Neural crest cell (in vitro differentiated cells): ENCODE data around the gene MYO1C. TPM values are rescaled to one million over a fixed set of nuclear protein-coding genes. Genes with fewer than 3 reads are reported as not detected.

Experiments
- DNase-seq: peaks from one replicate; pipeline ENCODE4 v3.0.0; 2021; ENCODE audit warnings: low read depth, mixed read lengths, low spot score
- H3K27ac Mint-ChIP-seq: one replicate; pipeline ENCODE4 v1.8.0; 2021; ENCODE audit warnings: mild to moderate bottlenecking, mixed read lengths; ENCODE audit not compliant: unreplicated experiment
- H3K27me3 Mint-ChIP-seq: 2 replicates; pipeline ENCODE4 v1.8.0; 2021; ENCODE audit warnings: low read depth, mild to moderate bottlenecking, mixed read lengths
- H3K36me3 Mint-ChIP-seq: 2 replicates; pipeline ENCODE4 v1.8.0; 2021; ENCODE audit warnings: low read depth, mild to moderate bottlenecking, mixed read lengths
- H3K4me1 Mint-ChIP-seq: 2 replicates; pipeline ENCODE4 v1.8.0; 2021; ENCODE audit warnings: mixed read lengths
- H3K4me3 Mint-ChIP-seq: one replicate; pipeline ENCODE4 v1.8.0; 2021; ENCODE audit warnings: mild to moderate bottlenecking, mixed read lengths
- H3K9me3 Mint-ChIP-seq: 2 replicates; pipeline ENCODE4 v1.8.0; 2021; ENCODE audit warnings: mixed read lengths
- total RNA-seq: library from RNA; stranded (reverse); gene quantifications from 2 replicates; pipeline ENCODE4 v1.2.1, GENCODE V29; 2021
- TF ChIP-seq, protein P1 (sequence below): fragments of 200-600 bp; sonication (generic); conservative IDR thresholded peaks from 2 replicates; pipeline ENCODE4 v1.5.0; 2021; ENCODE audit warnings: antibody characterized with exemption, mild to moderate bottlenecking

MYO1C gene
- total RNA-seq, 1 donor from 2014 or later, result 53.2 TPM

GRCh38 chr17:1519678-1520077 lies 27.2 kb upstream of the MYO1C start:
- Mint-ChIP-seq H3K27ac (peak overlapping the region; percentile 52), H3K9me3 (no peaks in the 10 kb centered on the region), H3K4me1 (peaks cover 10% of the 10 kb centered on the region), H3K4me3 (peak overlapping the region; percentile 64), H3K36me3 (no peaks in the 10 kb centered on the region), H3K27me3 (no peaks in the 10 kb centered on the region)
- no peak for DNase-seq
- TF ChIP-seq, protein P1, sequence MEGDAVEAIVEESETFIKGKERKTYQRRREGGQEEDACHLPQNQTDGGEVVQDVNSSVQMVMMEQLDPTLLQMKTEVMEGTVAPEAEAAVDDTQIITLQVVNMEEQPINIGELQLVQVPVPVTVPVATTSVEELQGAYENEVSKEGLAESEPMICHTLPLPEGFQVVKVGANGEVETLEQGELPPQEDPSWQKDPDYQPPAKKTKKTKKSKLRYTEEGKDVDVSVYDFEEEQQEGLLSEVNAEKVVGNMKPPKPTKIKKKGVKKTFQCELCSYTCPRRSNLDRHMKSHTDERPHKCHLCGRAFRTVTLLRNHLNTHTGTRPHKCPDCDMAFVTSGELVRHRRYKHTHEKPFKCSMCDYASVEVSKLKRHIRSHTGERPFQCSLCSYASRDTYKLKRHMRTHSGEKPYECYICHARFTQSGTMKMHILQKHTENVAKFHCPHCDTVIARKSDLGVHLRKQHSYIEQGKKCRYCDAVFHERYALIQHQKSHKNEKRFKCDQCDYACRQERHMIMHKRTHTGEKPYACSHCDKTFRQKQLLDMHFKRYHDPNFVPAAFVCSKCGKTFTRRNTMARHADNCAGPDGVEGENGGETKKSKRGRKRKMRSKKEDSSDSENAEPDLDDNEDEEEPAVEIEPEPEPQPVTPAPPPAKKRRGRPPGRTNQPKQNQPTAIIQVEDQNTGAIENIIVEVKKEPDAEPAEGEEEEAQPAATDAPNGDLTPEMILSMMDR, result no peak

DNA sequence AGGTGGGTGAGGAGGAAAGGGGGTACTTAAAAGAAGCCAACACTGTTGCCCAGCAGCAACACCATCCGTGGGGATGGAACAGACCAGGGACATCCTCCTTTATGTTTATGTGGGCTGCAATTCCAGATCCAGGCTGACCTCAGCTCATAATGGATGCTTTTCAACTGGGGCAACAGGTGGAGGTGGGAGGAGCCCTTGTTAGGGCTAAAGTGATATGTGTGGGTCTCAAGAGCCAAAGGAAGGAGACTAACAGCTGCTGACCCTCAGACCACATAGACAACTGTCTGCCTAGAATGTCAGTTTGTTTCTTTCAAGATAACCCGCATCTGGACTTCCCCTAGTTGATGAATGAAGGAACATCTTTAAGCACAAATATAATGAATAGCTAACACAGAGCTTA lies 25.9 kb upstream of the MYO1C start:
- DNase-seq, result no peak
- Mint-ChIP-seq H3K9me3 (no peaks in the 10 kb centered on the region), H3K4me3 (peak overlapping the region; percentile 84), H3K36me3 (no peaks in the 10 kb centered on the region), H3K27ac (no peak overlapping the region), H3K27me3 (no peaks in the 10 kb centered on the region), H3K4me1 (peaks cover 10% of the 10 kb centered on the region)
- TF ChIP-seq, protein P1, result no peak

- Mint-ChIP-seq H3K27me3 (no peaks in the 10 kb centered on the region), H3K36me3 (no peaks in the 10 kb centered on the region), H3K4me3 (peak within 1 kb of the TSS; percentile 84), H3K27ac (peak within 1 kb of the TSS; percentile 88), H3K9me3 (no peaks in the 10 kb centered on the region), H3K4me1 (peaks cover 14% of the 10 kb centered on the region)
- peak; percentile 93 for DNase-seq
- TF ChIP-seq, protein P1, result no peak
Observed at GRCh38 chr17:1516388-1517161, 24.1 kb upstream of the MYO1C start, which contains the start of gene INPP5K. INPP5K (minus strand) TSS chr17:1516612; CDS start chr17:1516499, 113 bp downstream.

DNA sequence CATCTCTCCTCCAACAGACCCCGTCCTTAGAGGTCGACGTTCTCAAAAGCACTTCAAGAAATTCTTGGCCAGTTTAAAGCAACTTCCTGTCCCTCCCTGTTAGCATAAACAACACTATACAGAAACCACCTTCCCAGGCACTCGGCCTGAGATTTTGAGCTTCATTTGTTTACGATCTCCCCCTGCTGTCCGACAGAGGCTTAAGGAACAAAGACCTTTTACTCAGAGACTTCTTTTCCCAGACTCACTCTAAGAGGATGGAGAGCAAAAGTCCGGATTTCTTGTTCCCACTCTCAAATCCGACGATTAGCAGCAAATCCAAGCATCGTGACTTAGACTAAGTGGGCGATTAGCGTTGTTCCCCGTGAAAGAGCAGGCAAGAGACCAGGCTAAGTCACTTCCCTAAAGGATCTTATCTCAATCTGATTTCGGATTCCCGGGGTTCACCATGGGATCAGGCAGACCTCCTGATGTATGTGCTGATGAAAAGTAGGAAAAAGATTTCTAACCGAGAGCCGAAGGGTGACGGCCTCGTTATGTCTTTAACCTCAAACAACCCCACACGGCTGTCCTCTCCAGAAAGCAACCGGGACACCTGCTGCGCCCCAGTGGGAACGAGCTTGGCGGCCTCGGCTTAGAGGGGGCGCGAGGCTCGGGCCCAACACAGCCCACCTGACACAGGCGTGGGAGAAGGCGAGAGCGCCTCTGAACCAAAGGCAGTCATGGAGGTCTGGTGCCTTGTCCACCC lies 23.3 kb upstream of the MYO1C start:
- Mint-ChIP-seq H3K4me1 (peaks cover 14% of the 10 kb centered on the region), H3K27me3 (no peaks in the 10 kb centered on the region), H3K4me3 (peak overlapping the region; percentile 84), H3K9me3 (no peaks in the 10 kb centered on the region), H3K36me3 (no peaks in the 10 kb centered on the region), H3K27ac (peak overlapping the region; percentile 48)
- TF ChIP-seq, protein P1, result peak; percentile 71
- peak; percentile 33 for DNase-seq

GRCh38 chr17:1512351-1512750 lies 19.9 kb upstream of the MYO1C start:
- no peak for DNase-seq
- Mint-ChIP-seq H3K4me1 (peaks cover 19% of the 10 kb centered on the region), H3K4me3 (no peak overlapping the region), H3K27ac (no peak overlapping the region), H3K9me3 (no peaks in the 10 kb centered on the region), H3K27me3 (no peaks in the 10 kb centered on the region), H3K36me3 (no peaks in the 10 kb centered on the region)
- TF ChIP-seq, protein P1, result no peak
